Measurements from ENCODE around the gene APIP. TPM values are rescaled to one million over a fixed set of nuclear protein-coding genes. Genes with fewer than 3 reads are reported as not detected.

Gene APIP
- total and polyA plus RNA-seq, 2 of the 8 experiments (the other 6 are each of a cell fraction or from before 2014, with no cell fraction given), result 10.4 to 25.7 TPM

DNA sequence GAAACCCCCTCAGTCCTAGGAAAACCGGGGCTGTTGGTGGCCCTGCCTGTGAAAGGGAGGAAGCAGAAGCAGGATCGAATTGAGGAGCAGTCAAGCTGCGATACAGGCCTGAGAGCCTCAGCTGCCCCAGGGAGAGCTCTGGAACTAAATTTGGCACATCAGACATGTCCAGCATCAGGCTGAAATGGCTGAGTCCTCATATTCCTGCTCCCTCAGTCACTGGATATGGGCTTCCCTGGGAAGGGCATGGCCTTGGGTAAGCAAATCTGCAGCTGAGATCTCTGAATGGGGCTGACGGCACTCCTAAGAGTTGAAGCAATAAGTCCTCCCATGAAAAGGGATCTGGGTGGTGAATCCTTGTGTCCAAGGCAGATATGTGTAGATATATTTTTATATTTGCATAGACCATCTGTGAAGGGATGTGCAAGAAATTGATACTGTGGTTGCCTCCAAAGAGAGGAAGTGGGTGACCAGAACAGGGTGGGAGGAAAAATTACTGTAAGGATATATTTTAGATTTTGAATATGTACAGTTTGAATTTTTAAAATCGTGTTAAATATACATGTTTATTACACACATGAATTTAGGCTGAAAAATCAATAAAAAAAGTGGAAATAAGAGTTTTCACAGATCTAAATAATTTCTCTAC lies 45.5 kb downstream of the APIP start:
- no peak overlapping the region for H3K23ac ChIP-seq (ENCODE audit: insufficient read length)
- no peaks in the 10 kb centered on the region; a peak in 1 of 8 replicates for H3K36me3 ChIP-seq (ENCODE audit: control insufficient read depth in 2 of 4, insufficient read depth in 4 of 4, low read length in 3 of 4)
- H4K20me1 ChIP-seq (replicated peaks in 1 of 2; ENCODE audit: control insufficient read depth in 1 of 2, insufficient read depth in 2 of 2, low read length in 2 of 2), result no peaks in the 10 kb centered on the region
- POLR2A ChIA-PET (ENCODE audit: partially characterized antibody), result no interaction called here
- no peaks in the 10 kb centered on the region for H3K4me1 ChIP-seq (replicated peaks in 1 of 4; ENCODE audit: control insufficient read depth in 3 of 4, insufficient read depth in 4 of 4, low read length in 3 of 4)
- H3K9ac ChIP-seq (replicated peaks in 1 of 4; ENCODE audit: extremely low read depth in 1 of 4, low read depth in 3 of 4, low read length in 3 of 4), result no peak overlapping the region
- H2AFZ ChIP-seq (ENCODE audit: low read length), result no peak overlapping the region
- H3K23me2 ChIP-seq (ENCODE audit: low read depth, low read length), result no peaks in the 10 kb centered on the region
- no peak overlapping the region for H2BK15ac ChIP-seq (ENCODE audit: low read length)
- CTCF ChIA-PET (ENCODE audit: partially characterized antibody), result interaction anchor here (1.2 to 4.5 kb wide), 8 partner anchors 15 to 284 kb away, joined by 3 to 25 read pairs (median 12); no protein-coding TSS in a partner anchor
- no peaks in the 10 kb centered on the region for H3K79me1 ChIP-seq (ENCODE audit: low read depth, low read length)
- H4K91ac ChIP-seq (replicated peaks; ENCODE audit: insufficient read length, low read length), result no peak overlapping the region
- no peak for FAIRE-seq
- no peak overlapping the region for H3K56ac ChIP-seq (replicated peaks; ENCODE audit: insufficient read length, low read depth, low read length)
- H2BK12ac ChIP-seq (ENCODE audit: low read depth, low read length), result no peak overlapping the region
- no peak overlapping the region for H4K5ac ChIP-seq (ENCODE audit: insufficient read length, low read depth, low read length)
- no peak overlapping the region for H2BK120ac ChIP-seq (replicated peaks; ENCODE audit: low read depth, low read length)
- no peak overlapping the region for H3K14ac ChIP-seq (ENCODE audit: insufficient read length)
- no peak overlapping the region for H3K4me3 ChIP-seq (ENCODE audit: extremely low read depth in 1 of 4, insufficient read depth in 2 of 4, low read depth in 3 of 4, low read length in 4 of 4)
- H3K27me3 ChIP-seq (replicated peaks in 1 of 4; ENCODE audit: control insufficient read depth in 3 of 4, extremely low read depth in 1 of 4, insufficient read depth in 3 of 4, low read length in 3 of 4), result no peaks in the 10 kb centered on the region
- H2BK5ac ChIP-seq (ENCODE audit: low read depth, low read length), result no peak overlapping the region
- TF ChIP-seq, protein P1, sequence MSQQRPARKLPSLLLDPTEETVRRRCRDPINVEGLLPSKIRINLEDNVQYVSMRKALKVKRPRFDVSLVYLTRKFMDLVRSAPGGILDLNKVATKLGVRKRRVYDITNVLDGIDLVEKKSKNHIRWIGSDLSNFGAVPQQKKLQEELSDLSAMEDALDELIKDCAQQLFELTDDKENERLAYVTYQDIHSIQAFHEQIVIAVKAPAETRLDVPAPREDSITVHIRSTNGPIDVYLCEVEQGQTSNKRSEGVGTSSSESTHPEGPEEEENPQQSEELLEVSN (IDR thresholded peaks at IDR 0.05), result no peak
- TF ChIP-seq SIN3A (conservative IDR thresholded peaks at IDR 0.05 in 1 of 2, IDR thresholded peaks at IDR 0.05 in 1 of 2; ENCODE audit: low read depth in 1 of 2, low read length in 2 of 2), result no peak
- H3K27ac ChIP-seq (ENCODE audit: low read depth, low read length), result no peak overlapping the region
- no peak for DNase-seq (ENCODE audit: low read depth in 1 of 2, low spot score in 2 of 2)
- H3K4ac ChIP-seq (replicated peaks; ENCODE audit: insufficient read length, low read depth, low read length), result no peak overlapping the region
- H3K18ac ChIP-seq (ENCODE audit: extremely low read depth, low read length), result no peak overlapping the region
- H3K79me2 ChIP-seq (ENCODE audit: control insufficient read depth in 1 of 2, insufficient read depth in 2 of 2, low read length in 2 of 2), result no peaks in the 10 kb centered on the region
- H4K8ac ChIP-seq (ENCODE audit: extremely low read depth, insufficient read depth, low read length), result no peak overlapping the region; the same call in 1 of the 2 replicates
- no peak overlapping the region for H3K4me2 ChIP-seq (ENCODE audit: insufficient read depth in 1 of 2, low read depth in 2 of 2, low read length in 2 of 2)
- H3K9me3 ChIP-seq (ENCODE audit: insufficient read depth in 2 of 2, low read depth in 1 of 2, low read length in 1 of 2), result no peaks in the 10 kb centered on the region; a peak in 1 of 4 replicates
- WGBS, 2 experiments (ENCODE audit: extremely low coverage in 1 of 2, insufficient coverage in 1 of 2, insufficient read length in 1 of 2, insufficient replicate concordance in 2 of 2, low coverage in 1 of 2, low lambda C conversion rate in 2 of 2, missing lambda C conversion rate in 1 of 2), result 90% methylated on average over 5 of the region's 5 CpGs; no CpG with 5 or more reads in 1 of the 2 experiments
- no peak overlapping the region for H2AK5ac ChIP-seq (ENCODE audit: low read depth, low read length)
- H2BK20ac ChIP-seq (ENCODE audit: low read length), result no peak overlapping the region
